Hepatocyte (in vitro differentiated cells): Measurements from ENCODE around the gene ETV2. TPM values are rescaled to one million over a fixed set of nuclear protein-coding genes. Genes with fewer than 3 reads are reported as not detected.
"Not testable (repeated sequence)": the region's sequence is repeated elsewhere in the genome, so short reads cannot be mapped to it uniquely, and the experiment has no call there.

Experiments used
- DNase-seq: peaks from one replicate; pipeline ENCODE4 v3.0.0-alpha.2; 2016; ENCODE audit warnings: low spot score
- H2AFZ ChIP-seq: fragments of 200-600 bp; sonication (generic); 2 replicates; pipeline ENCODE4 v1.6.0; 2016; ENCODE audit warnings: antibody characterized with exemption, mild to moderate bottlenecking
- H3K27ac ChIP-seq: fragments of 200-600 bp; sonication (generic); 2 replicates; pipeline ENCODE4 v1.5.1; 2016; ENCODE audit warnings: mild to moderate bottlenecking
- H3K27me3 ChIP-seq: fragments of 200-600 bp; sonication (generic); 2 replicates; pipeline ENCODE4 v1.6.1; 2016
- H3K36me3 ChIP-seq: fragments of 200-600 bp; sonication (generic); replicated peaks from 2 replicates; pipeline ENCODE4 v1.5.1; 2016; ENCODE audit warnings: low read depth; ENCODE audit not compliant: insufficient read depth
- H3K4me1 ChIP-seq: fragments of 200-600 bp; sonication (generic); 2 replicates; pipeline ENCODE4 v1.5.1; 2016; ENCODE audit warnings: mild to moderate bottlenecking, moderate library complexity; ENCODE audit not compliant: insufficient read depth
- H3K4me2 ChIP-seq: fragments of 200-600 bp; sonication (generic); 2 replicates; pipeline ENCODE4 v1.6.0; 2016
- H3K4me3 ChIP-seq: fragments of 200-600 bp; sonication (generic); 2 replicates; pipeline ENCODE4 v1.5.1; 2016; ENCODE audit warnings: mild to moderate bottlenecking
- H3K79me2 ChIP-seq: fragments of 200-600 bp; sonication (generic); 2 replicates; pipeline ENCODE4 v1.6.0; 2017; ENCODE audit warnings: mild to moderate bottlenecking
- H3K9me2 ChIP-seq: fragments of 200-600 bp; sonication (generic); replicated peaks from 2 replicates; pipeline ENCODE4 v1.6.0; 2017; ENCODE audit warnings: mild to moderate bottlenecking; ENCODE audit not compliant: insufficient read depth
- H3K9me3 ChIP-seq: fragments of 200-600 bp; sonication (generic); 2 replicates; pipeline ENCODE4 v1.5.1; 2016; ENCODE audit warnings: low read depth, mild to moderate bottlenecking
- H4K20me1 ChIP-seq: fragments of 200-600 bp; sonication (generic); 2 replicates; pipeline ENCODE4 v1.6.0; 2016; ENCODE audit warnings: mild to moderate bottlenecking; ENCODE audit not compliant: insufficient read depth, poor library complexity, severe bottlenecking
- CTCF ChIP-seq: fragments of 200-600 bp; sonication (generic); IDR thresholded peaks from 2 replicates; pipeline ENCODE4 v1.5.1; 2016; ENCODE audit warnings: antibody characterized with exemption, mild to moderate bottlenecking; ENCODE audit not compliant: poor library complexity
- EZH2 ChIP-seq: fragments of 200-600 bp; sonication (generic); IDR thresholded peaks from 2 replicates; pipeline ENCODE4 v1.6.1; 2016; ENCODE audit warnings: antibody characterized with exemption, mild to moderate bottlenecking, borderline replicate concordance
- EZH2phosphoT487 ChIP-seq: fragments of 200-600 bp; sonication (generic); IDR thresholded peaks from one replicate; pipeline ENCODE4 v1.6.1; 2018; ENCODE audit warnings: antibody characterized with exemption, mild to moderate bottlenecking, low read depth, moderate library complexity; ENCODE audit not compliant: unreplicated experiment, severe bottlenecking
- WGBS: methylation state at CpG from one replicate; pipeline ENCODE4 v1.1.6; 2016; ENCODE audit warnings: low lambda C conversion rate; ENCODE audit errors: missing lambda C conversion rate; 5-methylcytosine and 5-hydroxymethylcytosine counted together
- polyA plus RNA-seq: library from polyadenylated mRNA; unstranded; fragments of >200 nt; fragmentation: Nextera tagmentation; extraction: Ambion mirVana; gene quantifications from 2 replicates; pipeline ENCODE4 v1.2.1, GENCODE V29; 2016
- total RNA-seq: library from RNA; depleted of rRNA; stranded (reverse); fragments of >200 nt; gene quantifications from 2 replicates; pipeline ENCODE4 v1.2.3, GENCODE V29; 2014

Gene ETV2
- total and polyA plus RNA-seq, 2 experiments from 2014 or later = 0.79 to 1.4 TPM

- no peaks in the 10 kb centered on the region for H3K79me2 ChIP-seq
- H3K4me3 ChIP-seq = no peak overlapping the region
- WGBS = 90% methylated on average over 4 of the region's 4 CpGs
- H3K27me3 ChIP-seq = no peaks in the 10 kb centered on the region
- no peaks in the 10 kb centered on the region for H3K9me2 ChIP-seq
- no peak overlapping the region for H3K4me2 ChIP-seq
- TF ChIP-seq EZH2 (no peak), EZH2phosphoT487 (no peak), CTCF (no peak)
- no peak overlapping the region for H3K27ac ChIP-seq
- no peaks in the 10 kb centered on the region for H3K9me3 ChIP-seq
- H3K4me1 ChIP-seq = no peaks in the 10 kb centered on the region
- H4K20me1 ChIP-seq = no peaks in the 10 kb centered on the region
- no peak for DNase-seq
- H2AFZ ChIP-seq = no peak overlapping the region
- H3K36me3 ChIP-seq = no peaks in the 10 kb centered on the region
These were observed 48.3 kb downstream of the ETV2 start for GRCh38 chr19:35689836-35690235.

GRCh38 chr19:35691106-35691505 is 49.6 kb downstream of the ETV2 start:
- not testable (repeated sequence) for H2AFZ ChIP-seq, H3K4me2 ChIP-seq, H3K27ac ChIP-seq, H3K9me2 ChIP-seq, H3K27me3 ChIP-seq, DNase-seq, H4K20me1 ChIP-seq, H3K79me2 ChIP-seq, H3K4me1 ChIP-seq, H3K36me3 ChIP-seq, H3K9me3 ChIP-seq, H3K4me3 ChIP-seq
- 97% methylated on average over 15 of the region's 37 CpGs for WGBS

GRCh38 chr19:35692010-35692409 is 50.5 kb downstream of the ETV2 start:
- DNase-seq = no peak
- WGBS = 81% methylated on average over 11 of the region's 11 CpGs
- Histone ChIP-seq H3K36me3 (no peaks in the 10 kb centered on the region), H3K27me3 (no peaks in the 10 kb centered on the region), H3K4me1 (no peaks in the 10 kb centered on the region), H3K79me2 (no peaks in the 10 kb centered on the region), H3K9me2 (no peaks in the 10 kb centered on the region), H3K27ac (no peak overlapping the region), H3K4me2 (no peak overlapping the region), H3K9me3 (no peaks in the 10 kb centered on the region), H3K4me3 (no peak overlapping the region), H4K20me1 (no peaks in the 10 kb centered on the region), H2AFZ (no peak overlapping the region)
- TF ChIP-seq EZH2 (no peak), CTCF (no peak), EZH2phosphoT487 (no peak)

DNA sequence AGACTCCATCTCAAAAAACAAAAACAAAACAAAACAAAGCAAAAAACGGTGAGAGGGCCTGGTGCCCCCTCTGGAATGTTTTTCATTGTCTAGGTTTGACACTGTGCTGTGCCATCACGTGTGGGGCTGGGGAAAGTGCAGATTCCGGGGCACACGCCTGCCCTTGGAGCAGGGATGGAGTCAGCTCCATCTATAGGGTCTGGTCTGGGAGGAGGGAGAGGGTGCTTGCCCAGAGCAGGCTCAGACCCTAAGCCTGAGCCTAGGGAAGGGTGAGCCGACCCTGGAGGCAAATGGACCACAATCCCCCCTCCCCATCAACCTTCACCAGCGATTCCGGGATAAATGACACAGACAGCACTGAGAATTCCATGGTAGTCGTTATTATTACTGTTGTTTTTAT is 51.9 kb downstream of the ETV2 start:
- Histone ChIP-seq H2AFZ (no peak overlapping the region), H3K27me3 (no peaks in the 10 kb centered on the region), H3K9me2 (no peaks in the 10 kb centered on the region), H3K9me3 (no peaks in the 10 kb centered on the region), H3K4me2 (no peak overlapping the region), H3K27ac (no peak overlapping the region), H3K79me2 (no peaks in the 10 kb centered on the region), H3K36me3 (no peaks in the 10 kb centered on the region), H4K20me1 (no peaks in the 10 kb centered on the region), H3K4me1 (no peaks in the 10 kb centered on the region), H3K4me3 (no peak overlapping the region)
- no peak for DNase-seq
- WGBS = 26% methylated on average over 8 of the region's 8 CpGs
- TF ChIP-seq EZH2 (no peak), CTCF (no peak), EZH2phosphoT487 (no peak)
